ENCODE data around the gene FBN1. TPM values are rescaled to one million over a fixed set of nuclear protein-coding genes. Genes with fewer than 3 reads are reported as not detected.

The FBN1 gene
- polyA plus RNA-seq, 3 donors, result 91.0 to 113 (median 94.2) TPM

- DNase-seq (ENCODE audit: extremely low read depth in 1 of 11, low read depth in 9 of 11, low spot score in 4 of 11), result no peak
Observed at GRCh38 chr15:48632651-48633050, 12.9 kb downstream of the FBN1 start.

- DNase-seq (ENCODE audit: extremely low read depth in 1 of 11, low read depth in 9 of 11, low spot score in 4 of 11), result no peak
Observed at GRCh38 chr15:48631176-48631770, 14.2 kb downstream of the FBN1 start.

DNA sequence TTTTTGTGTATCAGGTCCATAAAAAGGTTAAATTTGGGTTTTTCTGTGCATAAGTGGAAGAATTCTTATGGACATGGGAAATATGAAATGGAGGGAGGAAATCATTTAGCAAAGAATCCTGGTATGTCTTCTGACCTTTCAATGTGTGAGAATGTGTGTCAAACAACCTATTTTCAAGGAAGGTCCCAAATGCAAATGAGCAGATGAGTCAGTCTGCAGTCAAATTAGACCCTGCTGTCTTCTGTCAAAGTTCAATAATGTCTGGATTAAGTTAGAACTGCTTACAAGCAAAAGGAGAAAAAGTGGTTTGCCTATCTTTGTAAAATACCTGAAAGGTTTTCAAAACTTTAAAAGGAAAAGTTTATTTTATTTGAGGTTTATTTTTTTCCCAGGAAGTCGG lies 15.3 kb downstream of the FBN1 start:
- DNase-seq (ENCODE audit: extremely low read depth in 1 of 11, low read depth in 9 of 11, low spot score in 4 of 11), result no peak

DNA sequence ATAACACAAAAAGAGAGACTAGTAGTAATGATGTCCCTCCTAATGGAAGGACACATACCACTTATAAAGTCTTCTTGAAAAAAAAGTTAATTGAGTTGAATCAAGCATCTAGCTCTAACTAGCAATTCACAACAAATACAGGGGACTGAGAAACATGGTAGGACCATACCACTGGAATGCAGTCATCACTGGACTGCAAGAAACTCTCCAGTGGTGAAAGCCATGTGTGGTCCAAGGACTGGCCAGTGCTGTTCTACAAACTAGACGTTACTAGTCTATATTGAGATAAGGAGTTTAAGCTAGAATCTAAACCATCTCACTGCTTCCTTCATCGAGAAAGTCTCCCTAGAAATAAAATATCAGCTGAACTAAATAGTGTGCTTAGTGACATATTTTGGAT lies 16.7 kb downstream of the FBN1 start:
- DNase-seq (ENCODE audit: extremely low read depth in 1 of 11, low read depth in 9 of 11, low spot score in 4 of 11), result no peak

DNA sequence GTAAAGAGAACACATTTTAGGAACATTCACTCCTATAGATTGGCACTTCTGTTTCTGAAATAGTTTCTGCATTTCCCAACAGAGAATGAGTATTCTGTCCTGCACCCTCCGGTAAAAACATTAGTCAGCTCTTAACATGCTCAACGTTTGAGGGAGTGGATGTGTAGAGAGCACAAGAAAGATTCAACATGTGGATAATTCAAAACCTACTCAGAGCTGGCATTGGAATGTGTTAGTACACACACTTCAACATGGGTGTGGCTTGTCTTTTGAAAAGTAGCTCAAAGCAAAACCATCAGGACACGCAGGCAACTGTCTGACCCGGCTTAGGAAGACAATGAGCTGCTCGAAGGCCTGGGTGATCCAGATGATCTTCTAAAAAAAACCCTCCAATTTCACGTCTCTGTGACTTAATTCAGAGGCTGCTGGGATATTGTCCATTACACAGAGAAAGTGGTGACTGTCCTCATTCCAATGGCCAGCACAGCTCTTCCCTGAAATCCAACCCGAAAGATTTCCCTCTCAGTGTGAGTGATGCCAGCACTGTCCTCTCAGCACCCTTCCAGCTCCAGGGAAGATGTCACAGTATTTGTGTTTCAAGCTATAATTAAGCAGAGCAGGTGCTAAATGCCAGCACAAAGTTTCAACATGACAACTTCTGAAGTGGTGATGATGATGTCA lies 18.1 kb downstream of the FBN1 start:
- DNase-seq (ENCODE audit: extremely low read depth in 1 of 11, low read depth in 9 of 11, low spot score in 4 of 11), result no peak

DNA sequence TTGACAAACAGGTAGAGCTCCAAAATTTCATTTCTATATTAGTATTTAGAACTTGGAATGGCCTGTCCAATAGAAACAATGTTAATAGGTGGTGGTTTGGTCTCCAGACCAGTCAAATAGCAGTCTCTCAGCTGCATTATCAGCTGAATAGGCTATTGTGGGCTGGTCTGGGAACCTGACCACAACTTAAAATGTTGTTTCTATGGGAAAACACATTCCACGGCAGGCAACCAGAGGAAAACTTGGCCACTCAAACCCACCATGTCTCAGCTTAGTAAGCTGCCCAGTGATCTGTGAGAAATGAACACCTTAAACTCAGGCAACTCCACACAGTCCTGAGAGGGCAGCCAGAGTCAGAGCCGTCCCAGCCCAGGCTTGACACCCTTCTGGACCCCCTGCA lies 20.4 kb downstream of the FBN1 start:
- DNase-seq (ENCODE audit: extremely low read depth in 1 of 11, low read depth in 9 of 11, low spot score in 4 of 11), result no peak

DNA sequence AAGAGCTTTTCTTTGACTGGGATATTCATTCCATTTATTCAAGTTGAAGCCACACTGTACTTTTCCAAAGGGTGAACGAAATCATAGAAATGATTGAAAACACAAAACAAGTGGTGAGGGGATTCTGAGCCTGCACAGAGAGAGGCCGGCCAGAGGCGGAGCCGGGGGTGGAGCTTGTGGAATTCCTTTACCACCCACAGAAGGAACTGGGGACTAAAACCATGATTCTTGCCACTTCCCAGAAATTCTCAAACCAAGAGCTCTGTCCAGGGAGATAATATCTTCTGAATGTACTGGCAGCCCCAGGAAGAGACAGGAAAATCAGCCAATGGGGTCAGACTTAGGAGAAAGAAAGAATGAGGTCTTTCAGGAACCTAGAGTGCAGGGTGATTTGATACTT lies 20.8 kb downstream of the FBN1 start:
- DNase-seq (ENCODE audit: extremely low read depth in 1 of 11, low read depth in 9 of 11, low spot score in 4 of 11), result no peak

- DNase-seq (ENCODE audit: extremely low read depth in 1 of 11, low read depth in 9 of 11, low spot score in 4 of 11), result no peak
Observed at GRCh38 chr15:48623456-48623855, 22.1 kb downstream of the FBN1 start.

- no peak for DNase-seq (ENCODE audit: extremely low read depth in 1 of 11, low read depth in 9 of 11, low spot score in 4 of 11)
Observed at GRCh38 chr15:48622237-48622636, 23.3 kb downstream of the FBN1 start.

- DNase-seq (ENCODE audit: extremely low read depth in 1 of 11, low read depth in 9 of 11, low spot score in 4 of 11), result no peak
Observed at GRCh38 chr15:48619446-48619845, 26.1 kb downstream of the FBN1 start.

DNA sequence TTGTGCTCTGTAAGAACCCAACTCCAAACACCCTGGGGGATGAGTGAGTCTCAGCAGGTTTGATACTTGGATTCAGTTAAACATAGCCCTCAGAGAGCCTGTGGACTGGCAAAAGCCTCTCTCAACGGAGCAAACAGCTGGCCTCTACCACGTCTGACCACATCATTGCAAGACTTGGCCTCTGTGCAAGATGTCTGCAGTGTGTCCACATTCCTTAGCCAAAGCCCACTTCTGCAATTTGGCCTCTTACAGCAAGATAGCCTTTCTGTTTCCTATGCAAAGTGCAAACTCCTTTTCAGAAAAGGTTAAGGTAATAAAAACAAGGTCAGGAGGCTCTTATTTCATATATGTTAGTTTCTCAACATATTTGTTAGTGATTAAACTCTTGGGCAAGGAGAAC lies 27.9 kb downstream of the FBN1 start:
- DNase-seq (ENCODE audit: extremely low read depth in 1 of 11, low read depth in 9 of 11, low spot score in 4 of 11), result peak in 5 of 11 donors; percentile 11 to 32 (median 22)

DNA sequence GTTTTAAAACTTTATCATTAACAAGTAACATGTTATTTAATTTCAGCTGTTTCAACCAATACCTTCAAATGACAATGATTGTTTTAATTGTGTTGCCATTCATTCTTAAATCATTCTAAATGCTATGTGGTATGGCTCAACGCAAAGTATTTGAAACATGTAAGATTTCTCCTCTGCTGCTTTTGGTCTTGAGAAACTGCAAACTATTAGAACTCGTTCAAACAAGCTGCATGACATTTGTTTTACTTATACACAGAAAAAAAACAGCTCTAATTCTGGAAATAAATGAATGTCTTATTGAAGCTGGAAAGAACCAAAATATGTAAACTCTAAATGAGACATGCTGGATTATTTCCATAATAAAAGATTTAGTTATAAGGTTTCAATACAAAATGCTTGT lies 29.3 kb downstream of the FBN1 start:
- no peak for DNase-seq (ENCODE audit: extremely low read depth in 1 of 11, low read depth in 9 of 11, low spot score in 4 of 11)

DNA sequence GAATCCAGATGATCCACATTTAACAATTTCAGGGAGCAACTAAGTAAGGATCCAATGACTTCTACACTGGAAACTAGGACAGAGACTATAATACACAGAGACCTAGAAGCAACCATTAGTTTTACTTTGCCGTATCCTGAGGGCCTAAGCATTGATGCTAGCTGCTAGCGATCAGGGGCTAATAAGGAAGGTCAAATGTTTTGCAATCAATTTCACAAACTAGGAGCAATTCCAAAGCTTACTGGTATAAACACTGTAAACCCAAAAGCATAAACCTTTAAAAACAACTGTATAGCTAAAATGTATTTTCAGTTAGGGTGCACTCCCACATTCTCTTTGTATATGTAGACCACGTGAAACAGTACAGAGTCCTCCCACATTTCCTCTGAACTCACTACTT lies 31.5 kb downstream of the FBN1 start:
- no peak for DNase-seq (ENCODE audit: extremely low read depth in 1 of 11, low read depth in 9 of 11, low spot score in 4 of 11)

- DNase-seq (ENCODE audit: extremely low read depth in 1 of 11, low read depth in 9 of 11, low spot score in 4 of 11), result no peak
Observed at GRCh38 chr15:48609486-48609885, 36.0 kb downstream of the FBN1 start.

GRCh38 chr15:48607846-48608245 lies 37.7 kb downstream of the FBN1 start:
- no peak for DNase-seq (ENCODE audit: extremely low read depth in 1 of 11, low read depth in 9 of 11, low spot score in 4 of 11)

GRCh38 chr15:48604567-48604966 lies 40.9 kb downstream of the FBN1 start:
- DNase-seq (ENCODE audit: extremely low read depth in 1 of 11, low read depth in 9 of 11, low spot score in 4 of 11), result no peak

- DNase-seq (ENCODE audit: extremely low read depth in 1 of 11, low read depth in 9 of 11, low spot score in 4 of 11), result no peak
Observed at GRCh38 chr15:48603922-48604321, 41.6 kb downstream of the FBN1 start.

GRCh38 chr15:48603123-48603500 lies 42.4 kb downstream of the FBN1 start:
- DNase-seq (ENCODE audit: extremely low read depth in 1 of 11, low read depth in 9 of 11, low spot score in 4 of 11), result no peak

DNA sequence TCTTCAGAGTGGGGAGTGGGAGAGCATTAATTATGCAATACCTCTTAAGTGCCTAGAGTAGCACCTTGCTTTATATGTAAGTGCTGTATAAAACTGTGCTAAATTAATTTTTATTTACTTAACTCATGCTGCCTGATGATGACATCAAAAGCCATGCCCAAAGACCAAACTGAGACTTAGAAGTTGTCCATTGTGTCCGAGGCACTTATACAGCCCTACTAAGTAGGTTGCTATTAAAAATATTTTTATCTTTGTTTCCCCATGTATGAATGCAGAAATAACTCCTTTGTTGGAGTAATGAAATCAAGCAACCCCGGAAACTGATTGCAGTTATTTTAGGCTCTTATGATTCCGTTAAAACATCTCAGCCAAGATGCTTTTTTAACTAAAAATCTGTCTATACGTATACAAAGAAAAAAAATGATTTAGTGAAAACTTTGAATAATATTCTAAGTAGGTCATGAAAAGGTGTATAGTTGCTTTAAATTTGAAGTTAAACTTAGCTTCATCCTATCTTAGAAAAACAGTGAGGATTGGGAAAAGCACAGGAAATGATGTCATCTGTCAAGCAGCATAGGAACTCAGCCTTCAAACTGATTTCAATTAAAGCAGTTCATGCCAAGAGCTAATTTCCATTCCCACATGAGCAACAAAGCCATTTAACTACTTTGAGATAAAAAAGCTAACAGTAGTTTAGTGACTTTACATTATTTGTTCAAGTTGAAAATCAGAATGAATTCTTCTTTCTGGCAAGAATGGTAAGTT lies 43.0 kb downstream of the FBN1 start:
- peak in 7 of 11 donors; percentile 16 to 50 (median 25) for DNase-seq (ENCODE audit: extremely low read depth in 1 of 11, low read depth in 9 of 11, low spot score in 4 of 11)

GRCh38 chr15:48601095-48601494 lies 44.4 kb downstream of the FBN1 start:
- no peak for DNase-seq (ENCODE audit: extremely low read depth in 1 of 11, low read depth in 9 of 11, low spot score in 4 of 11)
